Loucy (cell line): Measurements from ENCODE around the gene SPINT1.

Experiments used
- EZH2phosphoT487 ChIP-seq: fragments of 200-600 bp; IDR thresholded peaks from 2 replicates; pipeline ENCODE4 v1.6.1; 2018; ENCODE audit warnings: antibody characterized with exemption, mild to moderate bottlenecking, moderate library complexity, borderline replicate concordance
- TF ChIP-seq, protein P1 (sequence below): fragments of 200-600 bp; sonication (generic); conservative IDR thresholded peaks from 2 replicates; pipeline ENCODE4 v1.5.1; 2014; ENCODE audit warnings: mild to moderate bottlenecking, antibody characterized with exemption, low read length

DNA sequence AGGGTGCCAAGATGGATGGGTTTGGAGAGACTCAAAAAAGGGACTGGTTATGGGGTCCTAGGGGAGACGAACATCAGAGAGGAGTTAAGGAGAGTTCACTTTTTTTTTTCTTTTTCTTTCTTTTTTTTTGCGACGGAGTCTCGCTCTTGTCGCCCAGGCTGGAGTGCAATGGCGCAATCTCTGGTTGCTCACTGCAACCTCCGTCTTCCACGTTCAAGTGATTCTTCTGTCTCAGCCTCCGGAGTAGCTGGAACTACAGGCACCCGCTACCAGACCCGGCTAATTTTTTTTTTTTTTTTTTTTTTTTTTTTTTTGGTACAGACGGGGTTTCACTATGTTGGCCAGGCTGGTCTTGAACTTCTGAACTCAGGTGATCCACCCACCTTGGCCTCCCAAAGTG lies 1.2 kb downstream of the SPINT1 start:
- TF ChIP-seq, protein P1, sequence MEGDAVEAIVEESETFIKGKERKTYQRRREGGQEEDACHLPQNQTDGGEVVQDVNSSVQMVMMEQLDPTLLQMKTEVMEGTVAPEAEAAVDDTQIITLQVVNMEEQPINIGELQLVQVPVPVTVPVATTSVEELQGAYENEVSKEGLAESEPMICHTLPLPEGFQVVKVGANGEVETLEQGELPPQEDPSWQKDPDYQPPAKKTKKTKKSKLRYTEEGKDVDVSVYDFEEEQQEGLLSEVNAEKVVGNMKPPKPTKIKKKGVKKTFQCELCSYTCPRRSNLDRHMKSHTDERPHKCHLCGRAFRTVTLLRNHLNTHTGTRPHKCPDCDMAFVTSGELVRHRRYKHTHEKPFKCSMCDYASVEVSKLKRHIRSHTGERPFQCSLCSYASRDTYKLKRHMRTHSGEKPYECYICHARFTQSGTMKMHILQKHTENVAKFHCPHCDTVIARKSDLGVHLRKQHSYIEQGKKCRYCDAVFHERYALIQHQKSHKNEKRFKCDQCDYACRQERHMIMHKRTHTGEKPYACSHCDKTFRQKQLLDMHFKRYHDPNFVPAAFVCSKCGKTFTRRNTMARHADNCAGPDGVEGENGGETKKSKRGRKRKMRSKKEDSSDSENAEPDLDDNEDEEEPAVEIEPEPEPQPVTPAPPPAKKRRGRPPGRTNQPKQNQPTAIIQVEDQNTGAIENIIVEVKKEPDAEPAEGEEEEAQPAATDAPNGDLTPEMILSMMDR: no peak
- TF ChIP-seq EZH2phosphoT487: no peak
